H9 (cell line): ENCODE data around the gene DDX19B. TPM values are rescaled to one million over a fixed set of nuclear protein-coding genes. Genes with fewer than 3 reads are reported as not detected.

Experiments used
- DNase-seq: peaks from one replicate; pipeline ENCODE4 v3.0.0-alpha.2; 2017
- H2AFZ ChIP-seq: one replicate; pipeline ENCODE4 v1.6.1; 2013; ENCODE audit warnings: mild to moderate bottlenecking, low read length, control low read depth, moderate library complexity
- H2AK5ac ChIP-seq: 2 replicates; pipeline ENCODE4 v1.6.1; 2013; ENCODE audit warnings: low read length, control low read depth, mixed read lengths; ENCODE audit not compliant: insufficient read length
- H2BK120ac ChIP-seq: one replicate; pipeline ENCODE4 v1.6.1; 2013; ENCODE audit warnings: low read depth, mild to moderate bottlenecking, low read length, control low read depth, inconsistent platforms; ENCODE audit not compliant: poor library complexity, severe bottlenecking
- H2BK12ac ChIP-seq: 2 replicates; pipeline ENCODE4 v1.6.1; 2013; ENCODE audit warnings: low read length, control low read depth, mixed read lengths, low read depth; ENCODE audit not compliant: insufficient read length
- H2BK15ac ChIP-seq: 2 replicates; pipeline ENCODE4 v1.6.1; 2013; ENCODE audit warnings: low read depth, low read length, control low read depth
- H2BK20ac ChIP-seq: one replicate; pipeline ENCODE4 v1.6.1; 2013; ENCODE audit warnings: low read depth, mild to moderate bottlenecking, low read length, control low read depth, inconsistent platforms; ENCODE audit not compliant: poor library complexity, severe bottlenecking
- H2BK5ac ChIP-seq: 2 replicates; pipeline ENCODE4 v1.6.1; 2013; ENCODE audit warnings: low read length, control low read depth, mixed read lengths; ENCODE audit not compliant: insufficient read length
- H3K14ac ChIP-seq: 2 replicates; pipeline ENCODE4 v1.6.1; 2013; ENCODE audit warnings: low read length, control low read depth; ENCODE audit not compliant: insufficient read depth
- H3K18ac ChIP-seq: 2 replicates; pipeline ENCODE4 v1.6.1; 2013; ENCODE audit warnings: low read depth, mild to moderate bottlenecking, mixed read lengths, low read length, control low read depth; ENCODE audit not compliant: insufficient read length
- H3K23ac ChIP-seq: 2 replicates; pipeline ENCODE4 v1.6.1; 2013; ENCODE audit warnings: low read length, control low read depth, mixed read lengths, low read depth; ENCODE audit not compliant: insufficient read length
- H3K23me2 ChIP-seq: 2 replicates; pipeline ENCODE4 v1.6.1; 2013; ENCODE audit warnings: low read depth, mild to moderate bottlenecking, mixed read lengths, low read length, control low read depth; ENCODE audit not compliant: insufficient read length, poor library complexity, severe bottlenecking
- H3K27ac ChIP-seq: 2 replicates; pipeline ENCODE4 v1.5.1; 2013; ENCODE audit warnings: low read length, control low read depth, mixed read lengths, low read depth; ENCODE audit not compliant: insufficient read length
- H3K27me3 ChIP-seq: 2 replicates; pipeline ENCODE4 v1.6.1; 2013; ENCODE audit warnings: low read length, control low read depth, inconsistent platforms; ENCODE audit not compliant: insufficient read depth
- H3K4ac ChIP-seq: 2 replicates; pipeline ENCODE4 v1.6.1; 2013; ENCODE audit warnings: low read depth, mild to moderate bottlenecking, control low read depth, inconsistent platforms, low read length, moderate library complexity
- H3K4me1 ChIP-seq: 2 replicates; pipeline ENCODE4 v1.6.1; 2013; ENCODE audit warnings: low read length, control low read depth, inconsistent platforms; ENCODE audit not compliant: insufficient read depth
- H3K4me2 ChIP-seq: 2 replicates; pipeline ENCODE4 v1.6.1; 2013; ENCODE audit warnings: low read length, control low read depth, mixed read lengths; ENCODE audit not compliant: insufficient read length, insufficient read depth
- H3K56ac ChIP-seq: 2 replicates; pipeline ENCODE4 v1.6.1; 2013; ENCODE audit warnings: low read depth, mild to moderate bottlenecking, mixed read lengths, low read length, control low read depth; ENCODE audit not compliant: insufficient read length
- H3K79me1 ChIP-seq: 2 replicates; pipeline ENCODE4 v1.6.1; 2013; ENCODE audit warnings: low read depth, mild to moderate bottlenecking, moderate library complexity, low read length, control low read depth, inconsistent platforms; ENCODE audit not compliant: insufficient read depth, poor library complexity, severe bottlenecking
- H3K79me2 ChIP-seq: 2 replicates; pipeline ENCODE4 v1.6.1; 2013; ENCODE audit warnings: low read length, control low read depth, inconsistent platforms; ENCODE audit not compliant: insufficient read depth
- H3K9ac ChIP-seq: 2 replicates; pipeline ENCODE4 v1.6.1; 2013; ENCODE audit warnings: low read length, control low read depth, mixed read lengths; ENCODE audit not compliant: insufficient read length; ENCODE audit errors: extremely low read depth
- H3K9me3 ChIP-seq: one replicate; pipeline ENCODE4 v1.6.1; 2013; ENCODE audit warnings: low read depth, low read length, inconsistent platforms; ENCODE audit not compliant: control insufficient read depth
- H3T11ph ChIP-seq: one replicate; pipeline ENCODE4 v1.6.1; 2013; ENCODE audit warnings: mild to moderate bottlenecking, low read length, control low read depth, inconsistent platforms
- H4K20me1 ChIP-seq: one replicate; pipeline ENCODE4 v1.6.1; 2013; ENCODE audit not compliant: control insufficient read depth, insufficient read length, insufficient read depth
- H4K5ac ChIP-seq: 2 replicates; pipeline ENCODE4 v1.6.1; 2013; ENCODE audit warnings: low read depth, mild to moderate bottlenecking, mixed read lengths, low read length, control low read depth; ENCODE audit not compliant: insufficient read length
- H4K8ac ChIP-seq: replicated peaks from 2 replicates; pipeline ENCODE4 v1.6.1; 2013; ENCODE audit warnings: low read length, control low read depth, mixed read lengths, low read depth; ENCODE audit not compliant: insufficient read length
- H4K91ac ChIP-seq: 2 replicates; pipeline ENCODE4 v1.6.1; 2013; ENCODE audit warnings: low read depth, mild to moderate bottlenecking, moderate library complexity, mixed read lengths, low read length, control low read depth; ENCODE audit not compliant: insufficient read length
- H3K27ac Mint-ChIP-seq, 3 experiments: 2 replicates in 2 of 3; 3 replicates in 1 of 3; pipeline ENCODE4 v1.8.0; 2020 to 2021; ENCODE audit warnings: mixed read lengths in 3 of 3, mild to moderate bottlenecking in 1 of 3, moderate library complexity in 1 of 3
- H3K27me3 Mint-ChIP-seq: 2 replicates; pipeline ENCODE4 v1.8.0; 2021; ENCODE audit warnings: low read depth, mild to moderate bottlenecking, moderate library complexity, mixed read lengths
- H3K36me3 Mint-ChIP-seq, 3 experiments: 2 replicates in 2 of 3; 3 replicates in 1 of 3; pipeline ENCODE4 v1.8.0; 2020 to 2021; ENCODE audit warnings: low read depth in 3 of 3, mixed read lengths in 3 of 3; ENCODE audit not compliant: insufficient read depth in 1 of 3
- H3K4me1 Mint-ChIP-seq, 2 experiments: 2 replicates each; pipeline ENCODE4 v1.8.0; 2020; ENCODE audit warnings: mixed read lengths in 2 of 2
- H3K4me3 Mint-ChIP-seq, 2 experiments: 2 replicates in 1 of 2; 3 replicates in 1 of 2; pipeline ENCODE4 v1.8.0; 2020 to 2021; ENCODE audit warnings: mild to moderate bottlenecking in 2 of 2, mixed read lengths in 2 of 2, moderate library complexity in 1 of 2
- H3K9me3 Mint-ChIP-seq, 2 experiments: 2 replicates in 1 of 2; 3 replicates in 1 of 2; pipeline ENCODE4 v1.8.0; 2020; ENCODE audit warnings: mild to moderate bottlenecking in 2 of 2, mixed read lengths in 2 of 2, moderate library complexity in 1 of 2
- WGBS: extraction: QIAGEN DNeasy Blood & Tissue Kit; methylation state at CpG from one replicate; pipeline ENCODE4 v1.1.7; 2013; ENCODE audit warnings: missing lambda C conversion rate, low lambda C conversion rate, mixed read lengths; ENCODE audit not compliant: insufficient read length; ENCODE audit errors: extremely low coverage; 5-methylcytosine and 5-hydroxymethylcytosine counted together
- total RNA-seq: library from RNA; stranded (reverse); gene quantifications from 2 replicates; pipeline ENCODE4 v1.2.1, GENCODE V29; 2021
- TF ChIP-seq, protein P1 (sequence below): fragments of 200-600 bp; sonication (generic); conservative IDR thresholded peaks from 3 replicates; pipeline ENCODE4 v1.8.0; 2021; ENCODE audit warnings: antibody characterized with exemption, mild to moderate bottlenecking

DDX19B gene
- total RNA-seq, 1 experiment from 2014 or later = 47.3 TPM

DNA sequence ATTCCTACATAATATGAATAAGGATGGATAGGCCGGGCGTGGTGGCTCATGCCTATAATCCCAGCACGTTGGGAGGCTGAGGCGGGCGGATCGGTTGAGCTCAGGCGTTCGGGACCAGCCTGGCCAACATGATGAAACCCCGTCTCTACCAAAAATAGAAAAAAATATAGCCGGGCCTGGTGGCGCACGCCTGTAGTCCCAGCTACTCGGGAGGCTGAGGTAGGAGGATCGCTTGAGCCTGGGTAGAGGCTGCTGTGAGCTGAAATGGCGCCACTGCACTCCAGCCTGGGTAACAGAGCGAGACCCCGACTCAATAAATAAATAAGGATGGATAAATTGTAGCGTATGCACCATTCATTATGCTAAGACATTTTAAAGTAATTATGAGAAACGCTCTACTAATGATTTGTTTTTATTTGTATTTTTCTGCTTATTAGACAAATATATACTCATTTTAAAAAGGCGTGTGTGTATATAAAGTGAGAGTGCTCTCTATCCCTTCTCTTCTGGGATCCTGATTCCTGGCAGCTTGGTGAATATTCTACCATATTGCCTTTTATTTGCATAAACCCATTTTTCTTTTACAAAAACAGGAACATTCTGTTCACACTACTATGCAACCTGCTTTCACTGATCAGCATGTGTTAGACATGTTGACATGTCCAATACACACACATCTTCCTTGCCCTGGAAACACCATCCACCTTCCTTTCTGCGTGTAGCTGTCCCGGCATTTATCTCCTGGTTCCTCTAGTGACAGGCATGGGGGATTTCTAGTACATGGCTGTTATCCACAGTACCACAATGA is 74.1 kb downstream of the DDX19B start:
- no peak overlapping the region for H3K9ac ChIP-seq
- H3K23me2 ChIP-seq = no peaks in the 10 kb centered on the region
- H3K9me3 Mint-ChIP-seq = no peaks in the 10 kb centered on the region
- TF ChIP-seq, protein P1, sequence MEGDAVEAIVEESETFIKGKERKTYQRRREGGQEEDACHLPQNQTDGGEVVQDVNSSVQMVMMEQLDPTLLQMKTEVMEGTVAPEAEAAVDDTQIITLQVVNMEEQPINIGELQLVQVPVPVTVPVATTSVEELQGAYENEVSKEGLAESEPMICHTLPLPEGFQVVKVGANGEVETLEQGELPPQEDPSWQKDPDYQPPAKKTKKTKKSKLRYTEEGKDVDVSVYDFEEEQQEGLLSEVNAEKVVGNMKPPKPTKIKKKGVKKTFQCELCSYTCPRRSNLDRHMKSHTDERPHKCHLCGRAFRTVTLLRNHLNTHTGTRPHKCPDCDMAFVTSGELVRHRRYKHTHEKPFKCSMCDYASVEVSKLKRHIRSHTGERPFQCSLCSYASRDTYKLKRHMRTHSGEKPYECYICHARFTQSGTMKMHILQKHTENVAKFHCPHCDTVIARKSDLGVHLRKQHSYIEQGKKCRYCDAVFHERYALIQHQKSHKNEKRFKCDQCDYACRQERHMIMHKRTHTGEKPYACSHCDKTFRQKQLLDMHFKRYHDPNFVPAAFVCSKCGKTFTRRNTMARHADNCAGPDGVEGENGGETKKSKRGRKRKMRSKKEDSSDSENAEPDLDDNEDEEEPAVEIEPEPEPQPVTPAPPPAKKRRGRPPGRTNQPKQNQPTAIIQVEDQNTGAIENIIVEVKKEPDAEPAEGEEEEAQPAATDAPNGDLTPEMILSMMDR = no peak
- no peaks in the 10 kb centered on the region for H3K4me1 Mint-ChIP-seq
- no peak overlapping the region for H2AK5ac ChIP-seq
- H3K23ac ChIP-seq = no peak overlapping the region
- H2BK12ac ChIP-seq = no peak overlapping the region
- no peak overlapping the region for H3K18ac ChIP-seq
- H3K14ac ChIP-seq = no peak overlapping the region
- no peak overlapping the region for H2BK15ac ChIP-seq
- H3K79me1 ChIP-seq = no peaks in the 10 kb centered on the region
- H2BK5ac ChIP-seq = no peak overlapping the region
- H3K9me3 ChIP-seq = no peaks in the 10 kb centered on the region
- H3K4me2 ChIP-seq = no peak overlapping the region
- H4K20me1 ChIP-seq = no peaks in the 10 kb centered on the region
- H3K27me3 ChIP-seq = no peaks in the 10 kb centered on the region
- no peaks in the 10 kb centered on the region for H3K4me1 ChIP-seq
- no peak overlapping the region for H3K27ac ChIP-seq
- H2BK20ac ChIP-seq = no peak overlapping the region
- H3K27ac Mint-ChIP-seq = peak overlapping the region in 1 of 3 experiments; percentile 9; a peak in 2 of 7 replicates
- no peak overlapping the region for H2AFZ ChIP-seq
- H4K8ac ChIP-seq = no peak overlapping the region
- H4K91ac ChIP-seq = no peak overlapping the region
- no peak overlapping the region for H3K4me3 Mint-ChIP-seq
- peaks cover 33 to 80% (median 61%) of the 10 kb centered on the region in 3 experiments; a peak in 6 of 7 replicates for H3K36me3 Mint-ChIP-seq
- H3T11ph ChIP-seq = no peak overlapping the region
- H2BK120ac ChIP-seq = no peak overlapping the region
- H3K79me2 ChIP-seq = no peaks in the 10 kb centered on the region
- WGBS = no CpG with 5 or more reads among the region's 22 CpGs
- H3K56ac ChIP-seq = no peak overlapping the region
- H4K5ac ChIP-seq = no peak overlapping the region
- DNase-seq = no peak
- H3K27me3 Mint-ChIP-seq = no peaks in the 10 kb centered on the region; the same call in 1 of the 2 replicates
- no peak overlapping the region for H3K4ac ChIP-seq
